Activated effector memory CD4-positive, alpha-beta T cell treated with Interleukin-2 at 50 U/mL for 16 hours (primary cell): Measurements from ENCODE around the gene POMZP3.
"Not testable (repeated sequence)": the region's sequence is repeated elsewhere in the genome, so short reads cannot be mapped to it uniquely, and the experiment has no call there.

Experiments
- DNase-seq: peaks from one replicate; pipeline ENCODE4 v3.0.0-alpha.2; 2020

The POMZP3 gene

DNA sequence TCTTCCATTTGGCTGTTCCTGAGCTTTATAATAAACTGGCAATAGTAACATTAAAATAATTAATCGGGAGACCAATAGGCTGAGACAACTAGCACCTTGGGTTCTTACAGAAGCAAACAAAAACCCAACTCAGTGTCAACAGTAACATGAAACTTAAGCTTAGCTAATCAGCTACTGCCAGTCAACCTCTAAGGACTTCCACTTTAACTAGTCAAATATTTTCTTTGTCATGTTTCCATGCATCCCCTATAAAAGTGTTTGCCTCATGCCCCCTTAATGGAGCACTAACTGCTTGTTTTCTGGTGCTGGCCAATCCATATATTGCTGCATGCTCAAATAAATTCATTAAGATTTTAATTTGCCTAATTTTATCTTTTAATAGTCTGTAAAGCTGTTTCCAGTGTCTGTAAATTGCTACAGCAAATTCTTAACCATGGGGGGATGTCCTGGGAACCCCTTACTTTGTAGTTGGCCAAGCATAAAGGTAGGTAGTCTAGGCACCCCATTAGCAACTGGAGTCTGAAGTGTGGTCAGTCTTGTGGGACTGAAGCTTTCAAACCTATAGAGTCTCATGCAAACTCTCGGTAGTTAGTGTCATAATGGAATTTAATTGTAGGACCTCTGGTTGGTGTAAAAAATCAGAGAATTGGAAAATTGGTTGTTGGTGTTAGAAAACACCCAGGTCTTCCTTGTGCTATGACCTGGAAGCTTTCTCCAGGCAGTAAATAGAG is 40.3 kb downstream of the POMZP3 start:
- DNase-seq: not testable (repeated sequence)

DNA sequence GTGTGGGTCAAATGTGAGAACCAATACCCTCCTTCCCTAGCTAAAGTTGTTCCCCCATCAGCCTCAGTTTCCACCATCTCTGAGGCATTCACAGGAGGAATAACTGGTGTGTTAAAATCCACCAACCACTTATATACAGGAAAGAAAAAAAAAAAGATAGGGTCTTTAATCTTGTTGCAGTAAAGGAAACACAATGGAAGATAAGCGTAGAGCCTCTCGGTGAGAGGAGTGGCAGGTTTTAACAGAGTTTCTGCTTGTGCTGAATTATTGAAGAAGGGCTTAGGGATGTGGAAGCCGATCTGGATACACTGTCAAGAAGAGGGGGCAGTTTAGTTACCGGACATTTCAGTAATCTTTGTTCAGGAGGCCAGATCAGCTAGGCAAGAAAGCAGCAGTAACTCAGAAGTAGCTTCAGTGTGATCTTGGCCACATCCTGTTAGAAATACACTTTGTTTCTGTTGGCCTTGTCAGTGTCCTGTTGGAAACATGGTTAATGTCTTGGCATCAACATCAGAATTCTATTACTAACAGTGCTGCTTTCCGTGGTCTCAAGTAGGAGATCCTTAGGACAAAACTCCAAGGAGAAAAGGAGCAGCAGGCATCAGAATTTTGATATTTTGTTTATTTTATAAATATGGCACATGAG is 43.3 kb downstream of the POMZP3 start:
- not testable (repeated sequence) for DNase-seq

DNA sequence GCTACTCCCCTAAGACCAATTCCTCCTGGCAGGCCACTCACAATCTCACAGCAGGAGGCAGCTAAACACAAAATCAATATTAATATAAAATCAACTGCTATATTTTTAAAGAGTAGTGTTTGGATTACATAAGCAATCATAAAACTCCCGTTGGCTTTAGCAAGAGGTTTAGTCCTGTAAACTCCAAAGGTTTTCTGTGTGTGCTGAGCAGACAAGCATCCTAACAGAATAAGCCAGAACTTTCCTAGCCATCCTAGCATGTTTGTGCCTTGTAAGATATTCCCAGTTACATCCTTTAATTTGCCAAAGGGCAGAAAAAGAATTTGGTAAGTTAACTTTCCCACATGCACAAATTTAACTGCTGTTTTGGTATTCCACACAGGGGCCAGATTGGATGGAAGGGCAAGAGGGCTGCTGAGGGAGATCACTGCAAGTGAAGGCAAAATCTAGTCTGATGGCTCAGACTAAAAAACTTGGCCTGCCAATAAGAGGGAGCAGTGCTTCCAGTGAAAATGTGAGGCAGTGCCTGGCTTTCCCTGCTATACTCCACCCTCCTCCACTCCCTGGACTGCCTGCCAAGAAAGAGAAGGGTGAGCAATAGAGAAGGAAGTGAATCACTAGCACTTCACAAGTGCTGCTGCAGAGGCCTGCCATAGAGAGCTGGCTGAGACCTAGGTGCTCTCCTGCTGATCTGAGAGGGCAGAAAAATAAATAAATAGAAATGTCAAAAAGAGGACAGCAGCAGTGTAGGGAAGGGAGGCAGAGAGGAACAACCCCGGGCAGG is 44.0 kb downstream of the POMZP3 start:
- not testable (repeated sequence) for DNase-seq

DNA sequence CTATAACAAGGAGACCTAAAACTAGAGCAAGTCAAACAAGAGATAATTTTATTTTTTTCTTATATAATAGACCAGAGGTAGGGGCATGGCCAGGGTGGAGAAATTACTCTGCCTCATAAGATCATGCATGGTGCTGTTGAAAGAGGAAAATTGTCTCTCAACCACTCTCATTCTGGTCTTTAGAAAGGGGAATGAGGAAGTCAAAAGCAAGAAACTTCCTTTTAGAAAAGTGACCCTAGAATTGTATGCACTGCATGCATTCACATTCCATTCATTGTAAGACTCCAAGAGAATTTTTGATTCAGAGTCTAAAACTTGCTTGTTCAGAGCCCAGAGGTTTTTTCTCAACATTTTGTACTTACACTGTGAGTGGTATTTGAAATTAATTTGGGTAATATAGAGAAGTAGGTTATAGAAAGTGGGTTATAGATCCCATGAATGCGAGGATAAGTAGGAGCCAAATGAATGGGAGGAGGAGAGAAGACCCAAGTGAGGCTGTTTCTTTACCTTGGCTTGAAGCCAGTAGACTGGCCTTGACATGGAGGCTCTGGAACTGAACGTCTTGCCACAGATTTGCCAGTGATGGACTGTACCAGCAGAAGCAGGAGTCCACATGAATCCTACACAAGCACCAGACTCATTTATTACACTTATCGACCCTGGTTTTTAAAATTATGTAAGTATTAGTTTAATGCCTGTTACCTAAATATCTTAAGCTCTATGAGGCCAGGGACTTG is 51.0 kb downstream of the POMZP3 start:
- DNase-seq: not testable (repeated sequence)

DNA sequence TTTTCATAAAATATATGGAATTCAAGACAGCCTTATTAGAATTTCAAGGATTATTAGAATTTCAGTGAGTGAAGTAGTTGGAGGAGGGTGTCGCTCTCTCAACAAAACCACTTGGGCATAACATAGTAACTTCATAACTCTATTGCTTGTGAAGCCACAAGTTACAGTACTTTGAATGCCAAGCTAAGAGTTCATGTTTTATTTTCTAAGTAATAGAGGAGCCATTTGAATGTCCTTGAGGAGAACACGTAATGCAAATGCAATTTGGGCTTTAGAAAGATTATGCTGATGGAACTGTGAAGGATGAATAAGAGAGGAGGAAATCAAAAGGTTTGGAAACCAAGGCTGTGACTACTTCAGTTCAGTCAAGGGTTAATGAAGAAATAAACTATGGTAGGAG is 51.6 kb downstream of the POMZP3 start:
- DNase-seq: not testable (repeated sequence)

DNA sequence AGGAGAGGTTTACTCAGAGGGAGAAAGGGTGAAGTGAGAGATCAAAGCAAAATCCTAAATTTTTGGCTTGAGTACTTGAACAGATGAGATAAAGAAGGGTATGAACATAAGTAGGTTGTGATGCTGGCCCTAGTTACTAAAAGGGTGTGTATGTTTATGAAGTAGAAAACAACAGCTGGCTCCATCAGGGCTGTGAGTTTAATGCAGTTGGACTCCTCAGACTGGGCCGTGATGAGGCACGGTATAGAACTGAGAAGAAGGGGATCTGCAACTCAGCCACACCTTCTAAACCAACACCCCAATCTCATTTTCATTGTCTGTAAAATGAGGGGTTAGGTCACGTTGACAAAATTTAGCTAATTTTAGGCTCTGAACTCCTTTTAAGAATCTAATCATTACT is 54.8 kb downstream of the POMZP3 start:
- DNase-seq: not testable (repeated sequence)

DNA sequence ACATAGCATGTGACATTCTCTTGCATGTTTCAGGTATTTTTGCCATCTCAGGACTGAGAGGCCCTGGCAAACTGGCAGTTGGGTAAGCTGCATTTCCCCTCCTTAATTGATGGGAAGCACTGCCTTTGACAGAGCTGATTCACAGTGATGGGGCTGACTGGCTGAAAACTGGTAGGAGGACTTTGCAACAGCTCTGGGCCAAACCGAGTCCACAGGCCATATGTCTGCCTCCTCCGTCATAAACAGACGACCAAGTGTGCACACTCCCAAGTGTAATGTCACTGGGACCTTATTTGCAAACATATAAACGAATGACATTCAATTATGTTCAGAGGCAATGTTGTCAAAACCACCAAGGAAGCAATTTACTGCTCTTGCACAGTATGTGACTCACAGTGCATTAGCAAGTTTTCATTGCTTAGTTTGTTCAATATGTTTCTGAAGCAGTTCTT is 56.7 kb downstream of the POMZP3 start:
- not testable (repeated sequence) for DNase-seq

DNA sequence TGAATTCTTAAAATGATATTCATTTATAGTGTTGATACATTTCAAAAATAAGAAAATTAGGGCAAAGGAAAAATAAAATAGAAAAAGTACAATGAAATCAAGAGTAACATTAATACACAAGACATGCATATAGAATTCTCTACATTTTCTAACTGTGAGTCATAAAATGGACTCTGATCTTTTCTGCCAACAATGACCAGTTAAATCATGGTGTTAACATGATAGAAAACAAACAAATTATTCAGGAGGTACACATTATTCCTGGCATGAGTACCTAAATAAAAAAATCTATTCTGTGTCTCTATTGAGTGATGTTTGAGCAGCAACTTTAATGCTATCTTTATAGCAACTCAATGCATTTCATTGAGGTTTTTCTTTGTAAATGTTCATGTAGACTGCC is 58.3 kb downstream of the POMZP3 start:
- not testable (repeated sequence) for DNase-seq

DNA sequence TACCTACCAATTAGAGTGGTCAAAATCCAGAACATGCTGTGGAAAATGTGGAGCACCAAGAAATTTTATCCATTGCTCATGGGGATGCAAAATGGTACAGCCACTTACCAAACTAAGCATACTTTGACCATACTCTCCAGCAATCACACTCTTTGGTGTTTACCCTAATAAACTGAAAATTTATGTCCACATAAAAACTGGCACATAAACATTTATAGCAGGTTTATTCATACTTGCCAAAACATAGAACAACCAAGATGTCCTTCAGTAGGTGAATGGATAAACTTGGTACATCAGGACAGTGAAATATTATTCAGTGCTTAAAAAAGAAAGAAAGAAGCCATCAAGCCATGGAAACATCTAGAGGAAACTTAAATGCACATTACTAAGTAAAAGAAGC is 59.3 kb downstream of the POMZP3 start:
- DNase-seq: not testable (repeated sequence)

DNA sequence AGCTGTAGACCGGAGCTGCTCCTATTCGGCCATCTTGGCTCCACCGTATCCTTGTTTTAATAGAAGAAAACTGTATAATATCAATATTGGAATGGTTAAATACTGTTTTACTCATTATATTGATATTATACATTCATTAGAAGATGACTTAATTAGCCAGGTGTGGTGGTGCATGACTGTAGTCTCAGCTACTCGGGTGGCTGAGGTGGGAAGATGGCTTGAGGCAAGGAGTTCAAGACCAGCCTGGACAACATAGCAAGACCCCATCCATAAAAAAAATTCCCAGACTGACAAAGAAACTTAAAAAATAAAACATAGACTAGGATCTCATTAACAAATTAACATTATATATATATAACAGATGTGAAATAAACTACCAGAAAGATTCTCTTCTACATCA is 59.8 kb downstream of the POMZP3 start:
- not testable (repeated sequence) for DNase-seq

DNA sequence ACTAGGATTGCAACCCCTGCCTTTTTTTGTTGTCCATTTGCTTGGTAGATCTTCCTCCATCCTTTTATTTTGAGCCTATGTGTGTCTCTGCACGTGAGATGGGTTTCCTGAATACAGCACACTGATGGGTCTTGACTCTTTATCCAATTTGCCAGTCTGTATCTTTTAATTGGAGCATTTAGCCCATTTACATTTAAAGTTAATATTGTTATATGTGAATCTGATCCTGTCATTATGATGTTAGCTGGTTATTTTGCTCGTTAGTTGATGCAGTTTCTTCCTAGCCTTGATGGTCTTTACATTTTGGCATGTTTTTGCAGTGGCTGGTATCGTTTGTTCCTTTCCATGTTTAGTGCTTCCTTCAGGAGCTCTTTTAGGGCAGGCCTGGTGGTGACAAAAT is 62.1 kb downstream of the POMZP3 start:
- not testable (repeated sequence) for DNase-seq

DNA sequence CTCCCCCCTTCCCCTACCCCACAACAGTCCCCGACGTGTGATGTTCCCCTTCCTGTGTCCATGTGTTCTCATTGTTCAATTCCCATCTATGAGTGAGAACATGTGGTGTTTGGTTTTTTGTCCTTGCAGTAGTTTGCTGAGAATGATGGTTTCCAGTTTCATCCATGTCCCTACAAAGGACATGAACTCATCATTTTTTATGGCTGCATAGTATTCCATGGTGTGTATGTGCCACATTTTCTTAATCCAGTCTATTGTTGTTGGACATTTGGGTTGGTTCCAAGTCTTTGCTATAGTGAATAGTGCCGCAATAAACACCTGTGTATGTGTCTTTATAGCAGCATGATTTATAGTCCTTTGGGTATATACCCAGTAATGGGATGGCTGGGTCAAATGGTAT is 65.7 kb downstream of the POMZP3 start:
- DNase-seq: not testable (repeated sequence)

DNA sequence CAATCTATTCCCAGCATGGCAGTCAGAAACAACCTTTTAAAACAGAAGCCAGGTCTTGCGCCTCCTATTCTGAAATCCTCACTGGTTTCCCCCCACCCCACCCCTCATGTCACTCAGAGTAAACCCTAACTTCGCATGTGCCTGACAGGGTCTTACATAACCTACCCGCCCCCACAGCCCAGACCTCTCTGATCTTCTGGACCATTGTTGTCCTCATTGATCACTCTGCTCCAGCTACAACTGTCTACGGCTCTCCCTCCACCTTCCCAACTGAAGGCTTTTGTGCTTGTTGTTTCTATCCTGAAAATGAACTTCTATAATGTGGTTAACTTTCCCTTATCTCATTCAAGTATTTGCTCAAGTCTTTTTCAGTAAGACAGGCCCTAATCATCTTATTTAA is 66.9 kb downstream of the POMZP3 start:
- not testable (repeated sequence) for DNase-seq
